Endothelial cell of umbilical vein (primary cell): Measurements from ENCODE around the gene ZSWIM4. TPM values are rescaled to one million over a fixed set of nuclear protein-coding genes. Genes with fewer than 3 reads are reported as not detected.

ENCODE experiments used
- BruUV-seq: library from RNA; stranded (reverse); fragments of 400-500 nt; replicated peaks from 2 replicates; lab custom pipeline; 2021; lab: Mats Ljungman, UMichigan
- CTCF ChIA-PET: fragments of 300-600, 350-600 bp; sonication (Branson Sonifier 250); formaldehyde crosslinking; loops from one replicate; lab custom pipeline; 2021; ENCODE audit warnings: antibody characterized with exemption, inconsistent platforms; lab: Charles Lee
- POLR2A ChIA-PET: fragments of 300-600, 350-600 bp; sonication (Branson Sonifier 250); formaldehyde crosslinking; loops from one replicate; lab custom pipeline; 2021; ENCODE audit warnings: antibody characterized with exemption, inconsistent platforms; lab: Charles Lee
- DNase-seq: peaks from one replicate; pipeline ENCODE4 v3.0.0-alpha.2; 2011; ENCODE audit warnings: low read depth, low spot score
- FAIRE-seq: peaks from 2 replicates; lab custom pipeline; 2011; peaks lifted over from hg19 to GRCh38; lab: Jason Lieb, UNC
- H2AFZ ChIP-seq: 2 replicates; pipeline ENCODE4 v1.6.0; 2012; ENCODE audit warnings: low read depth, low read length, control low read depth, inconsistent platforms
- H3K27ac ChIP-seq: 2 replicates; pipeline ENCODE4 v1.5.1; 2011; ENCODE audit warnings: low read depth, mild to moderate bottlenecking, control low read depth, low read length, moderate library complexity; ENCODE audit not compliant: insufficient read depth
- H3K27me3 ChIP-seq, 2 experiments: 2 replicates each; pipeline versions ENCODE4 v1.6.0 to v1.6.1; 2011; ENCODE audit warnings: low read length in 2 of 2, mixed read lengths in 1 of 2; ENCODE audit not compliant: control insufficient read depth in 2 of 2, insufficient read depth in 2 of 2
- H3K36me3 ChIP-seq, 2 experiments: 2 replicates in 1 of 2; 3 replicates in 1 of 2; pipeline ENCODE4 v1.5.1; 2011; ENCODE audit warnings: low read length in 2 of 2, mild to moderate bottlenecking in 1 of 2, moderate library complexity in 1 of 2; ENCODE audit not compliant: control insufficient read depth in 2 of 2, insufficient read depth in 2 of 2; ENCODE audit errors: extremely low read depth in 1 of 2
- H3K4me1 ChIP-seq: 3 replicates; pipeline ENCODE4 v1.5.1; 2011; ENCODE audit warnings: mild to moderate bottlenecking, low read length; ENCODE audit not compliant: control insufficient read depth, insufficient read depth; ENCODE audit errors: extremely low read depth
- H3K4me2 ChIP-seq: 2 replicates; pipeline ENCODE4 v1.6.1; 2011; ENCODE audit warnings: low read length, control low read depth, mixed read lengths; ENCODE audit not compliant: insufficient read depth
- H3K4me3 ChIP-seq, 3 experiments: fragments of 200-600 bp in 1 of 3; sonication (generic), shearing (Covaris generic) in 1 of 3; replicated peaks in 1 of 3; 2 replicates each; pipeline ENCODE4 v1.5.1; 2011 to 2016; ENCODE audit warnings: control low read depth in 3 of 3, low read length in 3 of 3, mild to moderate bottlenecking in 2 of 3, inconsistent platforms in 1 of 3, low read depth in 1 of 3, moderate library complexity in 1 of 3; ENCODE audit not compliant: insufficient read depth in 1 of 3
- H3K79me2 ChIP-seq: 2 replicates; pipeline ENCODE4 v1.6.0; 2012; ENCODE audit warnings: low read length, inconsistent platforms; ENCODE audit not compliant: control insufficient read depth, insufficient read depth
- H3K9ac ChIP-seq: replicated peaks from 2 replicates; pipeline ENCODE3; 2011; ENCODE audit warnings: low read length, control low read depth; ENCODE audit not compliant: insufficient read depth; ENCODE audit errors: extremely low read depth
- H3K9me1 ChIP-seq: replicated peaks from 3 replicates; pipeline ENCODE4 v1.6.0; 2011; ENCODE audit warnings: mild to moderate bottlenecking, low read length; ENCODE audit not compliant: control insufficient read depth, insufficient read depth; ENCODE audit errors: extremely low read depth
- H3K9me3 ChIP-seq: replicated peaks from 2 replicates; pipeline ENCODE4 v1.5.1; 2012; ENCODE audit warnings: low read length, inconsistent platforms; ENCODE audit not compliant: control insufficient read depth, insufficient read depth
- H4K20me1 ChIP-seq: replicated peaks from 2 replicates; pipeline ENCODE3; 2011; ENCODE audit warnings: mild to moderate bottlenecking, low read length; ENCODE audit not compliant: control insufficient read depth, insufficient read depth; ENCODE audit errors: extremely low read depth
- GATA2 ChIP-seq: IDR thresholded peaks from 2 replicates; pipeline ENCODE4 v1.7.0; 2011; ENCODE audit warnings: low read depth, mild to moderate bottlenecking, moderate library complexity, mixed read lengths, low read length; ENCODE audit not compliant: insufficient read length, insufficient read depth
- JUN ChIP-seq: IDR thresholded peaks from 2 replicates; pipeline ENCODE4 v1.6.1; 2011; ENCODE audit warnings: borderline replicate concordance, low read depth; ENCODE audit not compliant: insufficient read length, insufficient read depth
- MAX ChIP-seq: IDR thresholded peaks from 2 replicates; pipeline ENCODE4 v1.6.1; 2011; ENCODE audit not compliant: insufficient read depth, insufficient read length
- dilution Hi-C: fragments of 300-500 bp; cut with MboI; formaldehyde crosslinking; loops from one replicate; pipeline ENCODE4 v1.15.0; 2019; ENCODE audit warnings: low sequenced_read_pairs; ENCODE audit not compliant: extremely low pct_ligation_motif_present
- intact Hi-C: fragments of 100-400 bp; cut with micrococcal nuclease; formaldehyde crosslinking; loops from one replicate; pipeline ENCODE4 v1.10.0; 2022
- polyA plus RNA-seq, 4 experiments: library from polyadenylated mRNA; depleted of rRNA in 3 of 4; stranded (reverse) in 3 of 4; unstranded in 1 of 4; fragments of >200 nt; gene quantifications; 2 replicates each; pipeline versions ENCODE4 v1.2.1 to v1.2.3, GENCODE V29; 2011 to 2012; ENCODE audit warnings: missing spikeins in 1 of 4
- total RNA-seq: library from RNA; stranded (reverse); gene quantifications from 2 replicates; pipeline ENCODE4 v1.2.3, GENCODE V29; 2021

Gene ZSWIM4
- total and polyA plus RNA-seq, 2 donors (not counting 3 experiments of a cell fraction or from before 2014, with no cell fraction given), result 12.7 to 26.6 TPM

DNA sequence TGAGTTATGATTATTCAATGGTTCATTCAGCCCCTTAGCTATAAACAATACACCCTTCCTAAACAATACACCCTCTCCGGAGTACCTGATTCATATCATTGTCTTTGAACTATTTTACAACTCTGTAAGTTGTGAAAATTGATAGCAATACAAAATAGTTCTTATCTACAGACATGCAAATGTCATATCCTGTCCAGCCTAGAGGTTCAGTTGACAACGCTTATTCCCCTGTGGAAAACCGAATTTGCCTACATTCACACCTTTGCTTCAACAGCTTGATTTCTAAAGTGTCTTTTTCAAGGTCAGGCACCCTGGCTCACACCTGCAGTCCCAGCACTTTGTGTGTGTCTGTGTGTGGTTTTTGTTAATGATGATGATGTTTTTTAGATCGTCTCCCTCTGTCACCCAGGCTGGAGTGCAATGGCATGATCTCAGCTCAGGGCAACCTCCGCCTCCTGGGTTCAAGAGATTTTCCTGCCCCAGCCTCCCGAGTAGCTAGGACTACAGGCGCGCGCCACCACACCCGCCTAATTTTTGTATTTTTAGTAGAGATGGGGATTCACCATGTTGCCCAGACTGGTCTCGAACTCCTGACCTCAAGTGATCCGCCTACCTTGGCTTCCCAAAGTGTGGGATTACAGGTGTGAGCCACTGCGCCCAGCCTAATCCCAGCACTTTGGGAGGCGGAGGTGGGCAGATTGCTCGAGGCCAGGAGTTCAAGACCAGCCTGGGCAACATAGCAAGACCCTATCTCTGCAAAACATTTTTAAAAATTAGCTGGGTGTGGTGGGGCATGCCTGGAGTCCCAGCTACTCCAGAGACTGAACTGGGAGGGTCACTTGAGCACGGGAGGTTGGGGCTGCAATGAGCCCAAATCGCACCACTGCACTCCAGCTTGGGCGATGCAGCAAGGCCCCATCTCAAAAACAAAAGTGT lies 11.4 kb upstream of the ZSWIM4 start:
- no peaks in the 10 kb centered on the region for H4K20me1 ChIP-seq
- intact Hi-C loops, result loop anchor here (5.0 kb wide), 1 partner anchor 52 kb away; no protein-coding TSS in a partner anchor
- no peaks in the 10 kb centered on the region for H3K9me1 ChIP-seq
- H3K27ac ChIP-seq, result peak overlapping the region; percentile 37
- TF ChIP-seq JUN (peak; percentile 7), MAX (no peak), GATA2 (peak; percentile 55)
- H2AFZ ChIP-seq, result peak overlapping the region; percentile 19
- H3K27me3 ChIP-seq, result no peaks in the 10 kb centered on the region
- dilution Hi-C loops, result no loop called here
- POLR2A ChIA-PET, result no interaction called here
- DNase-seq (peak; percentile 58), FAIRE-seq (peak; percentile 88)
- H3K9me3 ChIP-seq, result no peaks in the 10 kb centered on the region
- H3K4me1 ChIP-seq, result peaks cover 27% of the 10 kb centered on the region
- no peak overlapping the region for H3K4me3 ChIP-seq
- H3K4me2 ChIP-seq, result peak overlapping the region; percentile 46
- H3K79me2 ChIP-seq, result no peaks in the 10 kb centered on the region
- H3K9ac ChIP-seq, result no peak overlapping the region
- no TSS peak for BruUV-seq
- H3K36me3 ChIP-seq, result peaks cover 0 to 6% of the 10 kb centered on the region in 2 experiments
- CTCF ChIA-PET, result interaction anchor here (0.7 to 4.8 kb wide), 16 partner anchors 10 to 289 kb away, joined by 3 to 62 read pairs (median 4); partner anchors contain the start of genes C19orf53, MISP3 and ZSWIM4
